Stimulated activated CD4-positive, alpha-beta T cell treated with anti-CD3 and anti-CD28 coated beads, Interleukin-4, amount 100 ng/mL, for 24 hours (primary cell): Measurements from ENCODE around the gene OR10A2.
"Not testable (repeated sequence)": the region's sequence is repeated elsewhere in the genome, so short reads cannot be mapped to it uniquely, and the experiment has no call there.

ENCODE experiments used
- DNase-seq: peaks from one replicate; pipeline ENCODE4 v3.0.0-alpha.2; 2020

The OR10A2 gene

GRCh38 chr11:6862961-6863360, at the start of gene OR10A2:
TSS of gene OR10A2 (plus strand) at chr11:6863057. CDS start at chr11:6869755, 6,698 bp downstream.
- DNase-seq = no peak

- DNase-seq = no peak
Observed at GRCh38 chr11:6813656-6814055, 49.2 kb upstream of the OR10A2 start.

- no peak for DNase-seq
Observed at GRCh38 chr11:6817694-6818093, 45.2 kb upstream of the OR10A2 start.

GRCh38 chr11:6818967-6819366, 43.9 kb upstream of the OR10A2 start:
- no peak for DNase-seq

- no peak for DNase-seq
Observed at GRCh38 chr11:6824136-6824823, 38.6 kb upstream of the OR10A2 start.

GRCh38 chr11:6825231-6825744, 37.6 kb upstream of the OR10A2 start:
- no peak for DNase-seq

GRCh38 chr11:6828103-6828502, 34.8 kb upstream of the OR10A2 start:
- DNase-seq = no peak

GRCh38 chr11:6833356-6833755, 29.5 kb upstream of the OR10A2 start:
- DNase-seq = no peak

- DNase-seq = no peak
Observed at GRCh38 chr11:6834021-6834420, 28.8 kb upstream of the OR10A2 start.

GRCh38 chr11:6841694-6842093, 21.2 kb upstream of the OR10A2 start:
- DNase-seq = no peak

- no peak for DNase-seq
Observed at GRCh38 chr11:6843670-6844069, 19.2 kb upstream of the OR10A2 start.

GRCh38 chr11:6844356-6844755, 18.5 kb upstream of the OR10A2 start:
- no peak for DNase-seq

GRCh38 chr11:6845383-6845782, 17.5 kb upstream of the OR10A2 start, which contains the start of gene OR10A5:
TSS of gene OR10A5 (plus strand) at chr11:6845683. CDS start at chr11:6845683, 0 bp downstream.
- no peak for DNase-seq

GRCh38 chr11:6850526-6850925, 12.3 kb upstream of the OR10A2 start:
- no peak for DNase-seq

GRCh38 chr11:6854801-6855200, 8.1 kb upstream of the OR10A2 start:
- DNase-seq = not testable (repeated sequence)

- no peak for DNase-seq
Observed at GRCh38 chr11:6855971-6856541, 6.8 kb upstream of the OR10A2 start.

GRCh38 chr11:6856871-6857270, 6.0 kb upstream of the OR10A2 start:
- DNase-seq = no peak

- no peak for DNase-seq
Observed at GRCh38 chr11:6864438-6864837, 1.6 kb downstream of the OR10A2 start.

GRCh38 chr11:6871278-6871677, 8.4 kb downstream of the OR10A2 start:
- no peak for DNase-seq

GRCh38 chr11:6875761-6876160, 12.9 kb downstream of the OR10A2 start:
- no peak for DNase-seq

- no peak for DNase-seq
Observed at GRCh38 chr11:6876325-6876724, 13.5 kb downstream of the OR10A2 start, which contains the start of gene OR10A4. TSS of gene OR10A4 (plus strand) at chr11:6876625. CDS start at chr11:6876648, 23 bp downstream.

- DNase-seq = no peak
Observed at GRCh38 chr11:6876914-6877313, 14.1 kb downstream of the OR10A2 start.

- DNase-seq = no peak
Observed at GRCh38 chr11:6882751-6883150, 19.9 kb downstream of the OR10A2 start.

GRCh38 chr11:6887711-6888110, 24.9 kb downstream of the OR10A2 start:
- not testable (repeated sequence) for DNase-seq
